Kidney (tissue), 14 donors: Measurements from ENCODE around the gene SGCA. TPM values are rescaled to one million over a fixed set of nuclear protein-coding genes. Genes with fewer than 3 reads are reported as not detected.

ENCODE experiments used
- DNase-seq, 5 donors: peaks; one replicate each; pipeline ENCODE4 v3.0.0-alpha.2; 2013 to 2020
- FAIRE-seq: peaks from 2 replicates; lab custom pipeline; 2012; peaks lifted over from hg19 to GRCh38; lab: Jason Lieb, UNC
- H3K27ac ChIP-seq, 2 donors: one replicate each; pipeline ENCODE4 v1.7.0; 2013; ENCODE audit warnings: low read depth in 2 of 2, low read length in 2 of 2, inconsistent platforms in 1 of 2
- H3K27me3 ChIP-seq: one replicate; pipeline ENCODE4 v1.7.1; 2013; ENCODE audit warnings: low read length, inconsistent platforms; ENCODE audit not compliant: control insufficient read depth, insufficient read depth
- H3K36me3 ChIP-seq, 3 donors: one replicate each; pipeline versions ENCODE4 v1.7.0 to v1.7.1; 2013; ENCODE audit warnings: low read length in 3 of 3, control low read depth in 1 of 3, inconsistent platforms in 1 of 3; ENCODE audit not compliant: insufficient read depth in 3 of 3, control insufficient read depth in 2 of 3
- H3K4me1 ChIP-seq, 3 donors: one replicate each; pipeline versions ENCODE4 v1.7.0 to v1.7.1; 2013; ENCODE audit warnings: low read length in 3 of 3, inconsistent platforms in 1 of 3, low read depth in 1 of 3; ENCODE audit not compliant: control insufficient read depth in 2 of 3, insufficient read depth in 2 of 3
- H3K4me3 ChIP-seq, 3 donors: one replicate each; pipeline versions ENCODE4 v1.7.0 to v1.8.1; 2013; ENCODE audit warnings: low read length in 3 of 3, control low read depth in 1 of 3, inconsistent platforms in 1 of 3
- H3K9ac ChIP-seq, 3 donors: one replicate each; pipeline versions ENCODE4 v1.7.0 to v1.7.1; 2013; ENCODE audit warnings: low read length in 3 of 3, control low read depth in 1 of 3, inconsistent platforms in 1 of 3
- H3K9me3 ChIP-seq, 3 donors: one replicate each; pipeline versions ENCODE4 v1.7.0 to v1.7.1; 2013; ENCODE audit warnings: low read length in 3 of 3, control low read depth in 1 of 3, inconsistent platforms in 1 of 3; ENCODE audit not compliant: control insufficient read depth in 2 of 3, insufficient read depth in 1 of 3
- CTCF ChIP-seq: IDR thresholded peaks from 3 replicates; pipeline ENCODE4 v1.5.1; 2012; ENCODE audit warnings: mild to moderate bottlenecking, moderate library complexity, borderline replicate concordance; ENCODE audit not compliant: insufficient read depth; ENCODE audit errors: extremely low read depth
- intact Hi-C: fragments of 100-400 bp; cut with DNase I; formaldehyde crosslinking; loops from one replicate; pipeline ENCODE4 v1.11.1; 2022
- polyA plus RNA-seq: library from polyadenylated mRNA; stranded (reverse); fragments of 350-450 nt; fragmentation: Illumina TruSeq; extraction: RNeasy Lipid Tissue Mini Kit (QIAGEN cat#74804); gene quantifications from one replicate; pipeline ENCODE4 v1.2.3, GENCODE V29; 2014; ENCODE audit warnings: low read depth, low replicate concordance; ENCODE audit not compliant: insufficient read depth
- total RNA-seq: library from RNA; stranded (reverse); fragmentation: NEBNext Ultra II Directional; extraction: Animal tissue kit (Norgen Biotek cat#: 25700); gene quantifications from one replicate; pipeline ENCODE4 v1.2.1, GENCODE V29; 2021
- donor health status: control.
- donor health status: control.
- donor health status: control.
- donor health status: control.
- donor health status: control.
- donor health status: DM: yes; HTN: yes; CAD: no.
- donor health status: Normal renal cell carcinoma (clear cell type).

SGCA gene
- total and polyA plus RNA-seq, 2 donors from 2014 or later, result 4.2 to 5.5 TPM

GRCh38 chr17:50151937-50152547 lies 13.8 kb upstream of the SGCA start:
- Histone ChIP-seq H3K27me3 (no peaks in the 10 kb centered on the region), H3K27ac (peak overlapping the region; percentile 81 to 91), H3K36me3 (no peaks in the 10 kb centered on the region), H3K9me3 (no peaks in the 10 kb centered on the region), H3K4me3 (peak overlapping the region; percentile 40 to 81 (median 63)), H3K4me1 (peaks cover 0 to 33% (median 25%) of the 10 kb centered on the region in 3 donors), H3K9ac (peak overlapping the region; percentile 4 to 76 (median 23))
- FAIRE-seq, result no peak
- intact Hi-C loops, result no loop called here
- peak; percentile 91 to 97 (median 93) for DNase-seq
- TF ChIP-seq CTCF, result no peak

- DNase-seq, result peak in 1 of 5 donors; percentile 59
- H3K27me3 ChIP-seq, result no peaks in the 10 kb centered on the region
- peak overlapping the region in 1 of 3 donors; percentile 4 for H3K9ac ChIP-seq
- intact Hi-C loops, result no loop called here
- H3K9me3 ChIP-seq, result no peaks in the 10 kb centered on the region
- H3K27ac ChIP-seq, result peak overlapping the region in 1 of 2 donors; percentile 81
- no peaks in the 10 kb centered on the region for H3K36me3 ChIP-seq
- H3K4me3 ChIP-seq, result no peak overlapping the region
- no peak for FAIRE-seq
- peaks cover 0 to 26% (median 18%) of the 10 kb centered on the region in 3 donors for H3K4me1 ChIP-seq
- TF ChIP-seq CTCF, result no peak
Observed at GRCh38 chr17:50152736-50153135, 13.1 kb upstream of the SGCA start.

- no peak overlapping the region for H3K27ac ChIP-seq
- H3K27me3 ChIP-seq, result no peaks in the 10 kb centered on the region
- intact Hi-C loops, result no loop called here
- H3K9ac ChIP-seq, result no peak overlapping the region
- no peaks in the 10 kb centered on the region for H3K9me3 ChIP-seq
- peaks cover 0 to 21% (median 15%) of the 10 kb centered on the region in 3 donors for H3K4me1 ChIP-seq
- peak in 1 of 5 donors; percentile 68 for DNase-seq
- H3K4me3 ChIP-seq, result no peak overlapping the region
- H3K36me3 ChIP-seq, result no peaks in the 10 kb centered on the region
- no peak for TF ChIP-seq CTCF
- FAIRE-seq, result no peak
Observed at GRCh38 chr17:50153650-50154575, 11.9 kb upstream of the SGCA start.
